Lower leg skin (tissue), 3 donors: ENCODE results near the gene AOPEP.

Experiments used
- CTCF ChIP-seq, 3 donors: fragments of 450-650 bp; IDR thresholded peaks; one replicate each; pipeline ENCODE4 v1.5.1; 2016; ENCODE audit warnings: antibody characterized with exemption in 3 of 3, mild to moderate bottlenecking in 3 of 3, moderate library complexity in 2 of 3
- POLR2A ChIP-seq, 2 donors: fragments of 450-650 bp; IDR thresholded peaks; one replicate each; pipeline ENCODE4 v1.6.1; 2016 to 2017; ENCODE audit warnings: antibody characterized with exemption in 2 of 2, mild to moderate bottlenecking in 1 of 2, moderate library complexity in 1 of 2

GRCh38 chr9:95096381-95096780, 369.9 kb downstream of the AOPEP start:
- TF ChIP-seq CTCF (IDR thresholded peaks at IDR 0.05), result no peak
- TF ChIP-seq POLR2A (IDR thresholded peaks at IDR 0.05), result no peak
